ENCODE results near the gene PLXNA3. TPM values are rescaled to one million over a fixed set of nuclear protein-coding genes. Genes with fewer than 3 reads are reported as not detected.

The PLXNA3 gene
- polyA plus RNA-seq, 4 donors: 38.6 to 50.2 (median 47.5) TPM

DNA sequence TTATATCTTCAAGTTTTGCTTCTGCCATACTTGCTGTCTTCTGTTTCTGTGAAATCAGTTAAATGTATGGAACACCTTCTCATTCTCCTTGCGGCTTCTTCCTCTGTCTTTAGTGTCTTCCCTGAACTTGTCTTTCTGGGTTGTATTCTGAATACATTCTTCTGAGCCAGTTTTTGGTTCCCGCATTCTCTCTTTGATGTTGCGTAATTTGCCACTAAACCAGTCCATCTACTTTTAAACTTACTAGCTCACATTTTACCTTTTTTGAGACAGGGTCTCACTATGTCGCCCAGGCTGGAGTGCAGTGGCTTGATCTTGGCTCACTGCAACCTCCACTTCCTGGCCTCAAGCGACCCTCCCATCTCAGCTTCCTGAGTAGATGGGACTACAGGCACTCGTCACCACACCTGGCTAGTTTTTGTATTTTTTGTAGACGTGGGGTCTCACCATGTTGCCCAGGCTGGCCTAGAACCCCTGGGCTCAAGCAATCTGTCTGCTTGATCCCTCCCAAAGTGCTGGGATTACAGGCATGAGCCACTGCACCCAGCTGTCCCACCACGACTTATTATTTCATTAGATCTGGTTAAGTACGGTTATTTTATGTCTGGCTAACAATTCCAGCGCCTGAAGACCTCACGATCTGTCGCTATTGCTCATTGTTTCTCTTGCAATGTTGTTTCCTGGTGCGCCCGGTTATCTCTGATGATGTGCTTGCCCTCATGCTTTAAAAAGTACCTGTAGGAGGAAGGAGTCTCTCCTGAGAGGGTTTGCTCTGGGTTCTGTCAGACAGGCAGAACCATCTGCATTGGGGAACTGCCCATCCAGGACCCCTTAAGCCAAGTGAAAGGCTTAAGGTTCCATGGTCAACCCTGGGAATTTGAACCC is 67.8 kb downstream of the PLXNA3 start:
- no peak for DNase-seq (ENCODE audit: low read depth in 4 of 4, low spot score in 3 of 4)

DNA sequence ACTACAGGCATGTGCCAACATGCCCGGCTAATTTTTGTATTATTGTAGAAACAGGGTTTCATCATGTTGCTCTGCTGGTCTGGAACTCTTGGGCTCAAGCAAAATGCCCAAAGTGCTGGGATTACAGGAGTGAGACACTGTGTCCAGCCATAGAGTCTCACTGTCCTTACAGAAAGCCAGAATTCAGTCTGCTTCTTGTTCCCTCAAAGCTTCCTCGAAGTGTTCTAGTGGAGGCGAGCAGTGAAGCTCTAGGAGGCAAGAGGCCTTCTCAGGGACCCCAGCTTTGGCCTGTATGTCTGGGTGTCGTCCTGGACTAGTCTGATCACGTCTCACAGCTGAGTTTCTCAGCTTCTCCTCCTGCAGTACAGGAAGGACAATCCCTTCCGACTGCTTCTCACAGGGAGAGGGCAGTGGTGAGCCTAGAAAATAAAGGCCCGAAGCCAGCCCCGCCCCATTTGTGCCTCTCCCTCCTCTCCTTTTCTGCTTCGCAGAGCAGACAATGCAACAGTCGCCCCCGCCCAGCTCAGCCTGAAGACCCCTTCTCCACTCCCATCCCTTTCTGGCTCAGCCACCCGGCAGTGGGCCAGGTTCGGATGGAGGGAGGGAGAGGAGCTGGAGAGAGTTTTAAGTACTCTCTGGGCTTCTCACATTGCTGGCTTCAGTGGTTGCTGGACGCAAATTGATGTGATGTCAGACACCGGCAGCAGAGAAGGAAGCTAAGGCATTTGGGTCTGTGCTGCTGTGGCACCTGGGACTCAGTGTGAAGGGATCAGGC is 69.0 kb downstream of the PLXNA3 start:
- peak in 2 of 4 donors; percentile 59 to 63 for DNase-seq (ENCODE audit: low read depth in 4 of 4, low spot score in 3 of 4)

Other genes with a start within 250 kb of the PLXNA3 start
- not detected for gene OPN1MW2, start 238.5 kb upstream of the PLXNA3 start, polyA plus RNA-seq (ENCODE audit: insufficient read length in 4 of 4)
- gene OPN1MW3, start 200.7 kb upstream of the PLXNA3 start, polyA plus RNA-seq (ENCODE audit: insufficient read length in 4 of 4): not detected
- gene TEX28, start 163.2 kb upstream of the PLXNA3 start, polyA plus RNA-seq (ENCODE audit: insufficient read length in 4 of 4): not detected
- under 1 TPM; 0.26 to 0.91 (median 0.45) TPM for gene TKTL1, start 162.5 kb upstream of the PLXNA3 start, polyA plus RNA-seq (ENCODE audit: insufficient read length in 4 of 4)
- gene FLNA, start 83.6 kb upstream of the PLXNA3 start, polyA plus RNA-seq (ENCODE audit: insufficient read length in 4 of 4): 100 to 1,000 TPM; 393 to 586 (median 423) TPM
- gene EMD, start 79.0 kb upstream of the PLXNA3 start, polyA plus RNA-seq (ENCODE audit: insufficient read length in 4 of 4): 10 to 100 TPM; 68.7 to 96.7 (median 74.0) TPM
- 1,000 to 10,000 TPM; 2,815 to 4,008 (median 3,095) TPM for gene RPL10, start 59.9 kb upstream of the PLXNA3 start, polyA plus RNA-seq (ENCODE audit: insufficient read length in 4 of 4)
- 10 to 100 TPM; 10.5 to 16.1 (median 14.1) TPM for gene DNASE1L1, start 49.0 kb upstream of the PLXNA3 start, polyA plus RNA-seq (ENCODE audit: insufficient read length in 4 of 4)
- 10 to 100 TPM; 26.3 to 36.4 (median 30.8) TPM for gene TAFAZZIN, start 46.7 kb upstream of the PLXNA3 start, polyA plus RNA-seq (ENCODE audit: insufficient read length in 4 of 4)
- 100 to 1,000 TPM; 155 to 184 (median 168) TPM for gene ATP6AP1, start 29.6 kb upstream of the PLXNA3 start, polyA plus RNA-seq (ENCODE audit: insufficient read length in 4 of 4)
- 100 to 1,000 TPM; 118 to 136 (median 132) TPM for gene GDI1, start 21.1 kb upstream of the PLXNA3 start, polyA plus RNA-seq (ENCODE audit: insufficient read length in 4 of 4)
- gene FAM50A, start 14.1 kb upstream of the PLXNA3 start, polyA plus RNA-seq (ENCODE audit: insufficient read length in 4 of 4): 10 to 100 TPM; 47.2 to 55.8 (median 51.6) TPM
- gene LAGE3, start 21.0 kb downstream of the PLXNA3 start, polyA plus RNA-seq (ENCODE audit: insufficient read length in 4 of 4): 10 to 100 TPM; 10.7 to 20.1 (median 12.4) TPM
- 10 to 100 TPM; 27.7 to 34.8 (median 30.2) TPM for gene UBL4A, start 28.3 kb downstream of the PLXNA3 start, polyA plus RNA-seq (ENCODE audit: insufficient read length in 4 of 4)
- gene SLC10A3, start 32.3 kb downstream of the PLXNA3 start, polyA plus RNA-seq (ENCODE audit: insufficient read length in 4 of 4): 10 to 100 TPM; 19.3 to 27.6 (median 19.6) TPM
- 10 to 100 TPM; 28.3 to 44.5 (median 37.2) TPM for gene FAM3A, start 58.0 kb downstream of the PLXNA3 start, polyA plus RNA-seq (ENCODE audit: insufficient read length in 4 of 4)
- gene G6PD, start 88.6 kb downstream of the PLXNA3 start, polyA plus RNA-seq (ENCODE audit: insufficient read length in 4 of 4): 10 to 100 TPM; 38.0 to 43.2 (median 41.0) TPM
- 10 to 100 TPM; 15.2 to 20.1 (median 16.7) TPM for gene IKBKG, start 89.3 kb downstream of the PLXNA3 start, polyA plus RNA-seq (ENCODE audit: insufficient read length in 4 of 4)
- not detected for gene CTAG1A, start 126.9 kb downstream of the PLXNA3 start, polyA plus RNA-seq (ENCODE audit: insufficient read length in 4 of 4)
- gene CTAG1B, start 161.0 kb downstream of the PLXNA3 start, polyA plus RNA-seq (ENCODE audit: insufficient read length in 4 of 4): not detected
- gene CTAG2, start 195.3 kb downstream of the PLXNA3 start, polyA plus RNA-seq (ENCODE audit: insufficient read length in 4 of 4): not detected